HEK293 (cell line): ENCODE measurements around the gene BIN1.

Source experiments
- CTCF ChIA-PET: fragments of 350-600 bp; formaldehyde crosslinking; extraction: SDS; loops from one replicate; lab custom pipeline; 2021; ENCODE audit warnings: antibody characterized with exemption; lab: Yijun Ruan, JAX
- POLR2A ChIA-PET: fragments of 300-600 bp; formaldehyde crosslinking; extraction: SDS; loops from one replicate; lab custom pipeline; 2020; ENCODE audit warnings: antibody characterized with exemption, inconsistent platforms; lab: Yijun Ruan, JAX
- H3K27ac ChIP-seq: fragments of 200-500 bp; sonication (Bioruptor generic); 2 replicates; pipeline ENCODE4 v1.5.1; 2014; ENCODE audit warnings: low read depth, low read length, control low read depth, inconsistent platforms; ENCODE audit errors: extremely low read depth
- H3K36me3 ChIP-seq, 2 experiments: fragments of 200-500 bp in 1 of 2; sonication (Bioruptor generic) in 1 of 2; 1 replicate in 1 of 2; 2 replicates in 1 of 2; pipeline ENCODE4 v1.5.1; 2014 to 2017; ENCODE audit warnings: inconsistent platforms in 2 of 2, low read length in 2 of 2; ENCODE audit not compliant: control insufficient read depth in 2 of 2, insufficient read depth in 1 of 2
- H3K4me1 ChIP-seq: fragments of 200-500 bp; sonication (Bioruptor generic); 2 replicates; pipeline ENCODE4 v1.5.1; 2014; ENCODE audit warnings: mild to moderate bottlenecking, low read length, inconsistent platforms; ENCODE audit not compliant: control insufficient read depth, insufficient read depth
- H3K4me3 ChIP-seq: 2 replicates; pipeline ENCODE4 v1.5.1; 2011; ENCODE audit warnings: low read depth, mild to moderate bottlenecking, control low read depth, low read length, moderate library complexity
- H3K9me3 ChIP-seq: fragments of 200-500 bp; sonication (Bioruptor generic); 2 replicates; pipeline ENCODE4 v1.5.1; 2014; ENCODE audit warnings: low read depth, low read length, inconsistent platforms; ENCODE audit not compliant: control insufficient read depth, insufficient read depth
- BCL11B ChIP-seq: fragments of 450-650 bp; formaldehyde crosslinking; IDR thresholded peaks from 2 replicates; pipeline ENCODE4 v1.5.1; 2016; ENCODE audit warnings: low read depth, missing biosample characterization, missing genetic modification characterization
- GLI4 ChIP-seq: fragments of 450-650 bp; formaldehyde crosslinking; IDR thresholded peaks from 2 replicates; pipeline ENCODE4 v1.5.1; 2016; ENCODE audit warnings: missing biosample characterization, missing genetic modification characterization
- TSHZ1 ChIP-seq: fragments of 450-650 bp; formaldehyde crosslinking; IDR thresholded peaks from 2 replicates; pipeline ENCODE4 v1.5.1; 2016; ENCODE audit warnings: missing biosample characterization, missing genetic modification characterization, borderline replicate concordance
- ZBTB21 ChIP-seq: fragments of 450-650 bp; formaldehyde crosslinking; IDR thresholded peaks from 2 replicates; pipeline ENCODE4 v1.5.1; 2017; ENCODE audit warnings: missing biosample characterization, missing genetic modification characterization
- ZBTB44 ChIP-seq: fragments of 450-650 bp; IDR thresholded peaks from 2 replicates; pipeline ENCODE4 v1.5.1; 2018; ENCODE audit warnings: missing biosample characterization, mild to moderate bottlenecking, missing genetic modification characterization
- ZBTB7A ChIP-seq: fragments of 450-650 bp; formaldehyde crosslinking; IDR thresholded peaks from 2 replicates; pipeline ENCODE4 v1.5.1; 2016; ENCODE audit warnings: low read depth, missing biosample characterization, missing genetic modification characterization
- ZNF138 ChIP-seq: fragments of 450-650 bp; formaldehyde crosslinking; IDR thresholded peaks from 2 replicates; pipeline ENCODE4 v1.5.1; 2016; ENCODE audit warnings: missing biosample characterization, missing genetic modification characterization, borderline replicate concordance
- ZNF16 ChIP-seq: fragments of 450-650 bp; formaldehyde crosslinking; IDR thresholded peaks from 2 replicates; pipeline ENCODE4 v1.5.1; 2016; ENCODE audit warnings: low read depth, missing biosample characterization, missing genetic modification characterization
- ZNF2 ChIP-seq: fragments of 450-650 bp; formaldehyde crosslinking; IDR thresholded peaks from 2 replicates; pipeline ENCODE4 v1.5.1; 2016; ENCODE audit warnings: missing biosample characterization, missing genetic modification characterization
- ZNF214 ChIP-seq: fragments of 450-650 bp; formaldehyde crosslinking; IDR thresholded peaks from 2 replicates; pipeline ENCODE4 v1.5.1; 2017; ENCODE audit warnings: missing biosample characterization, mild to moderate bottlenecking, missing genetic modification characterization, borderline replicate concordance
- ZNF335 ChIP-seq: fragments of 450-650 bp; formaldehyde crosslinking; conservative IDR thresholded peaks from 2 replicates; pipeline ENCODE4 v1.5.1; 2016; ENCODE audit warnings: missing biosample characterization, missing genetic modification characterization
- ZNF350 ChIP-seq: fragments of 450-650 bp; formaldehyde crosslinking; IDR thresholded peaks from 2 replicates; pipeline ENCODE4 v1.5.0; 2017; ENCODE audit warnings: missing biosample characterization, mild to moderate bottlenecking, missing genetic modification characterization
- ZNF398 ChIP-seq: fragments of 450-650 bp; formaldehyde crosslinking; IDR thresholded peaks from 2 replicates; pipeline ENCODE4 v1.5.1; 2017; ENCODE audit warnings: missing biosample characterization, missing genetic modification characterization
- ZNF544 ChIP-seq: fragments of 450-650 bp; formaldehyde crosslinking; IDR thresholded peaks from 2 replicates; pipeline ENCODE4 v1.5.0; 2017; ENCODE audit warnings: missing biosample characterization, missing genetic modification characterization
- ZNF555 ChIP-seq: fragments of 450-650 bp; formaldehyde crosslinking; conservative IDR thresholded peaks from 2 replicates; pipeline ENCODE4 v1.5.1; 2017; ENCODE audit warnings: missing biosample characterization, mild to moderate bottlenecking, missing genetic modification characterization, inconsistent platforms
- ZNF585B ChIP-seq: fragments of 450-650 bp; formaldehyde crosslinking; IDR thresholded peaks from 2 replicates; pipeline ENCODE4 v1.5.1; 2016; ENCODE audit warnings: missing biosample characterization, missing genetic modification characterization
- ZNF670 ChIP-seq: fragments of 450-650 bp; formaldehyde crosslinking; IDR thresholded peaks from 2 replicates; pipeline ENCODE4 v1.5.1; 2016; ENCODE audit warnings: missing biosample characterization, missing genetic modification characterization, low read depth
- ZNF707 ChIP-seq: fragments of 450-650 bp; formaldehyde crosslinking; IDR thresholded peaks from 2 replicates; pipeline ENCODE4 v1.5.1; 2016; ENCODE audit warnings: missing biosample characterization, missing genetic modification characterization

Gene BIN1

GRCh38 chr2:127143841-127144782 is 37.2 kb upstream of the BIN1 start:
- CTCF ChIA-PET, result interaction anchor here (0.6 to 2.0 kb wide), 3 partner anchors 10 to 76 kb away, joined by 3 to 8 read pairs (median 3); no protein-coding TSS in a partner anchor
- H3K4me1 ChIP-seq, result no peaks in the 10 kb centered on the region

GRCh38 chr2:127142663-127143630 is 36.0 kb upstream of the BIN1 start:
- TF ChIP-seq ZNF335 (tag by site-specific recombination), result no peak
- no peak for TF ChIP-seq GLI4
- no peak for TF ChIP-seq ZNF16
- TF ChIP-seq ZNF350 (tag by site-specific recombination), result no peak
- TF ChIP-seq ZBTB7A (tag by site-specific recombination), result no peak
- TF ChIP-seq ZNF2, result no peak
- no peak for TF ChIP-seq TSHZ1
- no peak for TF ChIP-seq ZNF214 (tag by site-specific recombination)
- no peak for TF ChIP-seq ZNF707 (tag by site-specific recombination)
- TF ChIP-seq ZNF138 (tag by site-specific recombination), result no peak
- TF ChIP-seq ZNF585B (tag by site-specific recombination), result no peak
- no peak for TF ChIP-seq ZBTB44 (tag by site-specific recombination)
- no peaks in the 10 kb centered on the region for H3K36me3 ChIP-seq
- H3K4me3 ChIP-seq, result no peak overlapping the region
- H3K9me3 ChIP-seq, result no peaks in the 10 kb centered on the region
- H3K4me1 ChIP-seq, result no peaks in the 10 kb centered on the region
- CTCF ChIA-PET, result interaction anchor here (0.6 to 2.0 kb wide), 3 partner anchors 9 to 75 kb away, joined by 3 to 8 read pairs (median 3); no protein-coding TSS in a partner anchor
- POLR2A ChIA-PET, result no interaction called here
- H3K27ac ChIP-seq, result no peak overlapping the region

More at GRCh38 chr2:127143841-127144782, 37.2 kb upstream of the BIN1 start:
- H3K27ac ChIP-seq, result no peak overlapping the region
- H3K4me3 ChIP-seq, result no peak overlapping the region
- no peak for TF ChIP-seq BCL11B (tag by site-specific recombination)
- no peak for TF ChIP-seq ZBTB21 (tag by site-specific recombination)
- no peak for TF ChIP-seq ZNF555 (tag by site-specific recombination)
- no peak for TF ChIP-seq ZNF544 (tag by site-specific recombination)
- TF ChIP-seq ZNF670 (tag by site-specific recombination), result no peak
- TF ChIP-seq ZNF398 (tag by site-specific recombination), result no peak
- POLR2A ChIA-PET, result interaction anchor here (0.6 kb wide), 1 partner anchor 406 kb away, joined by 3 read pairs; no protein-coding TSS in a partner anchor
- no peaks in the 10 kb centered on the region for H3K9me3 ChIP-seq
- no peaks in the 10 kb centered on the region for H3K36me3 ChIP-seq
